T-helper 17 cell (primary cell): Measurements from ENCODE around the gene OR2K2. TPM values are rescaled to one million over a fixed set of nuclear protein-coding genes. Genes with fewer than 3 reads are reported as not detected.
"Not testable (repeated sequence)": the region's sequence is repeated elsewhere in the genome, so short reads cannot be mapped to it uniquely, and the experiment has no call there.

Experiments used
- ATAC-seq: fragments of 150-1000 bp; cut with Tn5 transposase; 2 replicates; pipeline ENCODE4 v1.10.0; 2021; ENCODE audit warnings: mild to moderate bottlenecking, moderate library complexity
- DNase-seq, 3 donors: peaks; one replicate each; pipeline versions ENCODE4 v3.0.0 to v3.0.0-alpha.2; 2020 to 2021
- H3K9me3 ChIP-seq: one replicate; pipeline ENCODE4 v1.7.0; 2013; ENCODE audit warnings: low read length, mild to moderate bottlenecking; ENCODE audit not compliant: control insufficient read depth, poor library complexity, severe bottlenecking
- H3K27ac Mint-ChIP-seq: one replicate; pipeline ENCODE4 v1.8.0; 2022; ENCODE audit warnings: mild to moderate bottlenecking, moderate library complexity, mixed read lengths
- H3K27me3 Mint-ChIP-seq: one replicate; pipeline ENCODE4 v1.8.0; 2022; ENCODE audit warnings: mixed read lengths
- H3K36me3 Mint-ChIP-seq: one replicate; pipeline ENCODE4 v1.8.0; 2022; ENCODE audit warnings: low read depth, mixed read lengths
- H3K4me1 Mint-ChIP-seq: one replicate; pipeline ENCODE4 v1.8.0; 2022; ENCODE audit warnings: mild to moderate bottlenecking, mixed read lengths
- H3K4me3 Mint-ChIP-seq: one replicate; pipeline ENCODE4 v1.8.0; 2022; ENCODE audit warnings: mild to moderate bottlenecking, moderate library complexity, mixed read lengths
- total RNA-seq, 4 donors: library from RNA in 2 of 4; stranded (reverse) in 2 of 4; gene quantifications; one replicate each; pipeline ENCODE4 v1.2.3 and lab custom pipeline; 2022 to 2026

Gene OR2K2, protein sequence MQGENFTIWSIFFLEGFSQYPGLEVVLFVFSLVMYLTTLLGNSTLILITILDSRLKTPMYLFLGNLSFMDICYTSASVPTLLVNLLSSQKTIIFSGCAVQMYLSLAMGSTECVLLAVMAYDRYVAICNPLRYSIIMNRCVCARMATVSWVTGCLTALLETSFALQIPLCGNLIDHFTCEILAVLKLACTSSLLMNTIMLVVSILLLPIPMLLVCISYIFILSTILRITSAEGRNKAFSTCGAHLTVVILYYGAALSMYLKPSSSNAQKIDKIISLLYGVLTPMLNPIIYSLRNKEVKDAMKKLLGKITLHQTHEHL
- total RNA-seq (not detected), total RNA-seq (lab: John Stamatoyannopoulos, UW) (0 to 0.08 reads per million in 2 donors)

- no peaks in the 10 kb centered on the region for H3K36me3 Mint-ChIP-seq
- no peaks in the 10 kb centered on the region for H3K4me1 Mint-ChIP-seq
- ATAC-seq (no peak), DNase-seq (no peak)
- no peaks in the 10 kb centered on the region for H3K9me3 ChIP-seq
- no peak within 1 kb of the TSS for H3K4me3 Mint-ChIP-seq
- H3K27me3 Mint-ChIP-seq = peaks cover 10% of the 10 kb centered on the region
- no peak within 1 kb of the TSS for H3K27ac Mint-ChIP-seq
Observed at GRCh38 chr9:111330124-111330523, at the start of gene OR2K2. Gene OR2K2 (minus strand): TSS chr9:111330224. CDS start chr9:111328433, 1,791 bp downstream.

DNA sequence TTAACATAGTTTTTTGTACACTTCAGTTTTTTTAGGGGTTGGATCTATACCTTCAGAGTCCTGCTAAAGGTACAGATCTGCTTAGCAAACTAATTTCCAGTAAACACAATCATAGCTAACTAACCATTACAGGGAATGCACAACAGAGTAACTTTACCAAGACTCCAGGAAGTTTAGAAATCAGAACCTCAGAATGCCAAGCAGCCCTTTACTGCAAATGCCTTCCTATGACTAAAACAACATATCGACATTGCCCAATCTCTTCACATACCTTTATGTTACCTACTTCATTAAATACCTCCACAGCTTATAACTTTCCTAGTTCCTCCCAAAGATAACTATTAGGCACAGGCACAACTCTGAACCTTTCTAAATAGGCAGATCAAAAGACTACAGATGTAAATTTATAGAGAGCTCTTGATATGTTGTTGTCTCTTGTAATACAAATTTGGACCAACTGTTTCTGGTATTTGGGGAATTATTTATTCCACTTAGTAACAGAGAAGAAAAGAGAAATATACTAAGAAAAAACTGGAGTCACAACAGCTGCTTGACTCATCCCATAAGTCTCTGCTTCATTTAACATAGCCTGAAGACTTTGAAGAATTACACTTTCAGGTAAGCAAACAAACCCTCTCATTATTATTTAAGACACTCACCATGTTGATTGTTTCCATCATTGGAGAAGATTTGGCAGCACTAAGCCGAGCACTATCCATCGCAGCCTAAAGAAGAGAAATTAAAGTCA lies 46.0 kb upstream of the OR2K2 start:
- H3K9me3 ChIP-seq = no peaks in the 10 kb centered on the region
- Mint-ChIP-seq H3K36me3 (peaks cover 19% of the 10 kb centered on the region), H3K4me3 (no peak overlapping the region), H3K27me3 (no peaks in the 10 kb centered on the region), H3K4me1 (peaks cover 4% of the 10 kb centered on the region), H3K27ac (peak overlapping the region; percentile 29)
- ATAC-seq (no peak), DNase-seq (no peak)

GRCh38 chr9:111375062-111375461 lies 45.0 kb upstream of the OR2K2 start:
- H3K36me3 Mint-ChIP-seq = peaks cover 15% of the 10 kb centered on the region
- ATAC-seq (no peak), DNase-seq (no peak)
- no peaks in the 10 kb centered on the region for H3K27me3 Mint-ChIP-seq
- H3K9me3 ChIP-seq = no peaks in the 10 kb centered on the region
- H3K4me1 Mint-ChIP-seq = peaks cover 4% of the 10 kb centered on the region
- H3K4me3 Mint-ChIP-seq = no peak overlapping the region
- no peak overlapping the region for H3K27ac Mint-ChIP-seq

GRCh38 chr9:111372297-111372696 lies 42.3 kb upstream of the OR2K2 start:
- Mint-ChIP-seq H3K27me3 (no peaks in the 10 kb centered on the region), H3K36me3 (peaks cover 12% of the 10 kb centered on the region), H3K27ac (no peak overlapping the region), H3K4me1 (peaks cover 4% of the 10 kb centered on the region), H3K4me3 (no peak overlapping the region)
- ATAC-seq = no peak
- no peaks in the 10 kb centered on the region for H3K9me3 ChIP-seq
- no peak for DNase-seq

- Mint-ChIP-seq H3K27ac (no peak overlapping the region), H3K4me1 (peaks cover 2% of the 10 kb centered on the region), H3K4me3 (no peak overlapping the region), H3K36me3 (peaks cover 16% of the 10 kb centered on the region), H3K27me3 (no peaks in the 10 kb centered on the region)
- no peak for DNase-seq
- H3K9me3 ChIP-seq = no peaks in the 10 kb centered on the region
- ATAC-seq = no peak
Observed at GRCh38 chr9:111366978-111367377, 37.0 kb upstream of the OR2K2 start.

DNA sequence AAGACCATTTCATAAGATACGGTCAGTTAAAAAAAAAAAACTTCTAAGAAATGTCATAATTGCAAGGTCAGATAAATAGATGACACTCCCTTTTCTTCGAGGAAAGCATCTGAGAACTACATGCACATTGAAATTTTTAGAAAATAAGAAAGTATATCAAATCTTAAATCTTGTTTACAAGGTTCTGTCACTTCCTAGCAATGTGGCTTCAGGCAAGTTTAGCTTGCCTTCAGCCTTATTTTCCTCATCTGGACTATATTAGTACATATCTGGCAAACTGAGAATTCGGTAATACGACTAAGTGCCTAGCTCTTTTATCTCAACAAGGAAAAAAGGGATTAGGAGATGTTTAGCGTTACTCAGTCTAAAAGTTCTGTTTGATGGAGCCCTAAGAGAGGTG lies 32.5 kb upstream of the OR2K2 start:
- Mint-ChIP-seq H3K4me1 (peaks cover 2% of the 10 kb centered on the region), H3K27ac (no peak overlapping the region), H3K36me3 (peaks cover 15% of the 10 kb centered on the region), H3K4me3 (no peak overlapping the region), H3K27me3 (no peaks in the 10 kb centered on the region)
- no peak for DNase-seq
- no peaks in the 10 kb centered on the region for H3K9me3 ChIP-seq
- no peak for ATAC-seq

DNA sequence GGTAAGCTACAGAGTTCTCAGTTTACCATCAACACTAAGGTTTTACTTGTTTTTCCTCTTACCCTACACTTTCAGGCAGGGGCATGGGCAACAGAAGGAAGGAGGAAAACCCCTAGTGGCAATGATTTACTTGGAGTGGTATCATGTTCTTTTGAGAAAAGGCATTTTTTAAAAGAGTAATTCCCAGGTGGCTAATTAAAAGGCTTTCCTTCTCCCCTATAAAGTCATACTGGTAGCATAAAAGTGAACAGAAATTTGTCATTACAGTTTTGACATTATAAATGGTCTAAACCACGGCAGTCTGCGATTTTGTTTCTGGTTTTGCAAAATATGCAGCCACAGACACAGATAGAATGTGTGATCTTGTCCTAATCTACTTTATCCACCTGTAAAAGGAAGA lies 30.9 kb upstream of the OR2K2 start:
- H3K9me3 ChIP-seq = no peaks in the 10 kb centered on the region
- DNase-seq (no peak), ATAC-seq (no peak)
- Mint-ChIP-seq H3K4me3 (no peak overlapping the region), H3K27me3 (no peaks in the 10 kb centered on the region), H3K27ac (no peak overlapping the region), H3K36me3 (peaks cover 12% of the 10 kb centered on the region), H3K4me1 (peaks cover 2% of the 10 kb centered on the region)

DNA sequence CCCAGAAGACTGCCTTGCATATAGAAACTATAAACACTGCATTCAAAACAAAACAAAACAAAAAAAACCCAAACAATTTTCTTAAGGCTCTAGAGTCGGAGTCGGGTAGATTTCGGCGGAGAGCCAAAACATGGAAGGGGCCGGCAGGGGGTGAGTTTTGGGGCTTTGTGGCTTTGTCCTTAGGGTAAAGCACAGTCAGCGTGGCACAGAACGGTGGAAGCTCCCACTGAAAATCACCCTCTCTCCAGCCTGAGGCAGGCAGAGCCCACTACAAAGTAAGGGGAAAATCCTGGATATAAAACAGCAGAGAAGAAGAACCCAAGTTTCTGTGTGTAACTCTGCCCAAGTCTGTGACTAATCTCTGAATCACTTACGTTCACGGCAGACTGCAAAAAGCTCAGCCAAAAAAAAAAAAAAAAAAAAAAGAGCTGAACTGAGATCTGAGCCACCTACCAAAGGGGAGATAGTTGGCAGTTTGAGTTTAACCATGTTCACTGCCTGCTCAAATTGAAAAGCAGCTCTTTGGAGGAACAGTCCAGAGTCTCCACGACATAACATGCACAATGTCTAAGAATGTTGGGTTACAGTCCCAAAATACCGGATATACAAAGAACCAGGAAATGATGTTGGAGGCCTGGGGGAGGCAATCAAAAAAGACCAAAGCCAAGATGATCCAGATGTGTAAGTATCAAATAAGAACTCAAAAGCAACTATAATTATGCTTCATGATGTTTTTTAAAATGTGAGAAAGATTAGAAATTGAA lies 26.6 kb upstream of the OR2K2 start:
- H3K9me3 ChIP-seq = no peaks in the 10 kb centered on the region
- ATAC-seq (no peak), DNase-seq (no peak)
- Mint-ChIP-seq H3K27ac (no peak overlapping the region), H3K4me1 (no peaks in the 10 kb centered on the region), H3K36me3 (peaks cover 2% of the 10 kb centered on the region), H3K4me3 (no peak overlapping the region), H3K27me3 (no peaks in the 10 kb centered on the region)

GRCh38 chr9:111352545-111352944 lies 22.5 kb upstream of the OR2K2 start:
- no peaks in the 10 kb centered on the region for H3K36me3 Mint-ChIP-seq
- H3K4me1 Mint-ChIP-seq = no peaks in the 10 kb centered on the region
- no peak for DNase-seq
- H3K4me3 Mint-ChIP-seq = no peak overlapping the region
- no peaks in the 10 kb centered on the region for H3K27me3 Mint-ChIP-seq
- no peaks in the 10 kb centered on the region for H3K9me3 ChIP-seq
- no peak overlapping the region for H3K27ac Mint-ChIP-seq
- ATAC-seq = no peak

- DNase-seq = no peak
- H3K9me3 ChIP-seq = no peaks in the 10 kb centered on the region
- H3K27ac Mint-ChIP-seq = no peak overlapping the region
- ATAC-seq = no peak
- H3K4me3 Mint-ChIP-seq = no peak overlapping the region
- H3K27me3 Mint-ChIP-seq = no peaks in the 10 kb centered on the region
- H3K36me3 Mint-ChIP-seq = no peaks in the 10 kb centered on the region
- no peaks in the 10 kb centered on the region for H3K4me1 Mint-ChIP-seq
Observed at GRCh38 chr9:111350556-111350955, 20.5 kb upstream of the OR2K2 start.

- H3K36me3 Mint-ChIP-seq = no peaks in the 10 kb centered on the region
- H3K4me1 Mint-ChIP-seq = no peaks in the 10 kb centered on the region
- no peaks in the 10 kb centered on the region for H3K27me3 Mint-ChIP-seq
- ATAC-seq = no peak
- H3K9me3 ChIP-seq = no peaks in the 10 kb centered on the region
- DNase-seq = no peak
- no peak overlapping the region for H3K4me3 Mint-ChIP-seq
- H3K27ac Mint-ChIP-seq = no peak overlapping the region
Observed at GRCh38 chr9:111349766-111350165, 19.7 kb upstream of the OR2K2 start.

DNA sequence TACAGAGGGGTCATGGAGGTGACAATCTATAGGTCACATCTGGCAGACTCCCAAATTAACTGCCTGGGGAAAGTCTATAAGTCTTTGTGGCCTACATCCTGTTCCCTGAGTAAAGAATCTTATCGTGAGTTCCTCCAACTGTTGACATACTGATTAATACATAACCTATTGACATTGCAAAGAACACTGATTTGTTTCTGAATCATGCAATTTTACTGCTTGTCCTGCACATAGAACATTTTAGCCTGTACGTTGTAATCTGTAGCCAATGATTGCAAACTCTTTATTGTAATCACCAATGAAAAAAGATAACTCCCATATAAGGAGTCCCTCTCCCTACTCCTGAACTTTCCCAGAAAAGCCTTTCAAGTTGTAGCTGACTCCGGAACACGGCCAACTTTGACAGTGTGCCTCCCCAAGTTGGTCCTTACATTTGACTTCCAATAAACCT lies 18.8 kb upstream of the OR2K2 start:
- H3K27ac Mint-ChIP-seq = no peak overlapping the region
- no peaks in the 10 kb centered on the region for H3K4me1 Mint-ChIP-seq
- no peaks in the 10 kb centered on the region for H3K9me3 ChIP-seq
- no peak overlapping the region for H3K4me3 Mint-ChIP-seq
- no peak for DNase-seq
- ATAC-seq = no peak
- H3K27me3 Mint-ChIP-seq = no peaks in the 10 kb centered on the region
- no peaks in the 10 kb centered on the region for H3K36me3 Mint-ChIP-seq

DNA sequence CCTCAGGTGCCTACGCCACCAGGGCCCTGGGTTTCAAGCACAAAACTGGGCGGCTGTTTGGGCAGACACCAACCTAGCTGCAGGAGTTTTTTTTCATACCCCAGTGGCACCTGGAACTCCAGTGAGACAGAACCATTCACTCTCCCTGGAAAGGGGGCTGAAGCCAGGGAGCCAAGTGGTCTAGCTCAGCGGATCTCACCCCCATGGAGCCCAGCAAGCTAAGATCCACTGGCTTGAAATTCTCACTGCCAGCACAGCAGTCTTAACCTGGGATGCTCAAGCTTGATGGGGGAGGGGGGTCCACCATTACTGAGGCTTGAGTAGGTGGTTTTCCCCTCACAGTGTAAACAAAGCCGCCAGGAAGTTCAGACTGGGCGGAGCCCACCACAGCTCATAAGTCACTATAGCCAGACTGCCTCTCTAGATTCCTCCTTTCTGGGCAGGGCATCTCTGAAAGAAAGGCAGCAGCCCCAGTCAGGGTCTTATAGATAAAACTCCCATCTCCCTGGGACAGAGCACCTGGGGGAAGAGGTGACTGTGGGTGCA lies 4.4 kb upstream of the OR2K2 start:
- not testable (repeated sequence) for DNase-seq, H3K27ac Mint-ChIP-seq, ATAC-seq

More for the DNA sequence above, 4.4 kb upstream of the OR2K2 start:
- not testable (repeated sequence) for H3K9me3 ChIP-seq, H3K4me1 Mint-ChIP-seq, H3K4me3 Mint-ChIP-seq, H3K27me3 Mint-ChIP-seq, H3K36me3 Mint-ChIP-seq
